ENCODE results near the gene HNRNPUL2.

GRCh38 chr11:62727872-62728170 lies 564 bp upstream of the HNRNPUL2 start:
- TF ChIP-seq CTCF (IDR thresholded peaks at IDR 0.05; ENCODE audit: low read depth, low read length, poor library complexity, severe bottlenecking) (no peak), EZH2phosphoT487 (IDR thresholded peaks at IDR 0.05; ENCODE audit: borderline replicate concordance, low read length) (no peak)
